HepG2 (cell line): ENCODE results near the gene S100P. TPM values are rescaled to one million over a fixed set of nuclear protein-coding genes. Genes with fewer than 3 reads are reported as not detected.

Source experiments
- PLSCR1 ChIP-seq: sonication (generic); formaldehyde crosslinking; IDR thresholded peaks from 2 replicates; pipeline ENCODE4 v1.5.0; 2020; ENCODE audit warnings: missing genetic modification reagents, mild to moderate bottlenecking, borderline replicate concordance
- XBP1 ChIP-seq: sonication (generic); formaldehyde crosslinking; IDR thresholded peaks from 2 replicates; pipeline ENCODE4 v1.5.0; 2020; ENCODE audit warnings: missing genetic modification reagents
- ZFY ChIP-seq: sonication (generic); formaldehyde crosslinking; IDR thresholded peaks from 2 replicates; pipeline ENCODE4 v1.4.0; 2020; ENCODE audit warnings: missing genetic modification reagents
- ZNF501 ChIP-seq: sonication (generic); formaldehyde crosslinking; IDR thresholded peaks from 2 replicates; pipeline ENCODE4 v1.5.1; 2020; ENCODE audit warnings: mild to moderate bottlenecking, moderate library complexity, missing genetic modification reagents
- ZSCAN25 ChIP-seq: sonication (generic); formaldehyde crosslinking; IDR thresholded peaks from 2 replicates; pipeline ENCODE4 v1.8.0; 2022; ENCODE audit warnings: mild to moderate bottlenecking, missing genetic modification reagents
- polyA plus RNA-seq, 8 experiments: library from polyadenylated mRNA; depleted of rRNA in 3 of 8; stranded (reverse) in 7 of 8; unstranded in 1 of 8; fragments of >200 nt; fragmentation: Illumina TruSeq in 4 of 8; extraction: Trizol in 4 of 8; gene quantifications; 2 replicates each; pipeline versions ENCODE4 v1.2.1 to v1.2.3, GENCODE V29; 2011 to 2016; ENCODE audit warnings: low read depth in 4 of 8, missing spikeins in 1 of 8, mixed read lengths in 1 of 8; ENCODE audit not compliant: insufficient read depth in 1 of 8
- total RNA-seq, 5 experiments: library from RNA; depleted of rRNA; stranded (reverse); fragments of >200 nt; fragmentation: Illumina TruSeq; extraction: Trizol; gene quantifications; 2 replicates each; pipeline ENCODE4 v1.2.3, GENCODE V29; 2016; ENCODE audit warnings: low read depth in 1 of 5
- TF ChIP-seq, protein P1 (sequence below): sonication (generic); formaldehyde crosslinking; IDR thresholded peaks from one replicate; pipeline ENCODE4 v1.5.1; 2020; ENCODE audit warnings: mild to moderate bottlenecking, missing genetic modification reagents; ENCODE audit errors: not compliant biosample characterization
- TF ChIP-seq, protein P2 (sequence below): sonication (generic); formaldehyde crosslinking; IDR thresholded peaks from 2 replicates; pipeline ENCODE4 v1.5.1; 2020; ENCODE audit warnings: mild to moderate bottlenecking, missing genetic modification reagents, moderate library complexity
- TF ChIP-seq, protein P3 (sequence below): sonication (generic); formaldehyde crosslinking; IDR thresholded peaks from 2 replicates; pipeline ENCODE4 v1.8.0; 2022; ENCODE audit warnings: missing genetic modification reagents, low read depth, mild to moderate bottlenecking, borderline replicate concordance
- TF ChIP-seq, protein P4 (sequence below): sonication (generic); formaldehyde crosslinking; IDR thresholded peaks from 2 replicates; pipeline ENCODE4 v1.5.0; 2020; ENCODE audit warnings: mild to moderate bottlenecking, missing genetic modification reagents, moderate library complexity
- TF ChIP-seq, protein P5 (sequence below): sonication (generic); formaldehyde crosslinking; IDR thresholded peaks from 2 replicates; pipeline ENCODE4 v1.8.0; 2022; ENCODE audit warnings: low read depth, missing genetic modification reagents

S100P gene
- total and polyA plus RNA-seq, 2 of the 13 experiments (the other 11 are each of a cell fraction or from before 2014, with no cell fraction given) = 278 to 1,649 TPM

DNA sequence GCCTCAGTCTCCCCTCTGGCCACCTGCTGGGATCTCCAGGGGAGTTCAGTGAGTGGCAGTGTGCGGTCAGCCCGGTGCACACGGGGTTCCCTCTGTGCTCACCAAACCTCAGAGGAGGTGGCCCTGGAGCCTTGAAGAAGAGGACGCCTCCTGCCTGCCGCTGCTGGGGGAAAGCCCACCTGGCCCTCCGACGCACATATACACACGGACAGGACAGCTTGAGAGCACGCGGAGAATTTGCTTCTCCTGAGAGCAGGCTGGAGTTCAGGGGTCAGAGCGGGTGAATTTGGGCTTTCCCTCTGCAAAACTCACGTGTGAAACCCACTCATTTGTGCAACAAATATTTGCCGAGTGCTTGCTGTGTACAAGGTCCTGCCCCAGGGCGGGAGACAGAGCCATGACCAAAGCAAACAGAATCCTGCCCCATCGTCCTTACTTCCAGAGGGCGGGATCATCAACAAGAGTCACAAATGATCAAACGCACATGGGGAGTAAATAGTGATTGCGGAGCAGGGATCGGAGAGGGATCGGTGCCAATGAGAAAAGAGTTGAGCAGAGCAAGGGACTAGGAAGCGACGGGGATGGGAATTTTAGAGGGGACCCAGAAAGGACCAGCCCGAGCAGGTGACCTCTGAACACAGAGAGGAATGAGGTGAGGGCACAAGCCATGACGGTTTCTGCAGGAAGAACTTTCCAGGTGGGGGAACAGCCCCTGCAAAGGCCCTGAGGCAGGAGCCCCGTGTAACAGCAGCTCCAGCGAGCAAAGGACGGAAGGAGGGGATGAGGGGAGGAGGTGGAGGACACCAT lies 39.9 kb downstream of the S100P start (continued):
- TF ChIP-seq, protein P1, sequence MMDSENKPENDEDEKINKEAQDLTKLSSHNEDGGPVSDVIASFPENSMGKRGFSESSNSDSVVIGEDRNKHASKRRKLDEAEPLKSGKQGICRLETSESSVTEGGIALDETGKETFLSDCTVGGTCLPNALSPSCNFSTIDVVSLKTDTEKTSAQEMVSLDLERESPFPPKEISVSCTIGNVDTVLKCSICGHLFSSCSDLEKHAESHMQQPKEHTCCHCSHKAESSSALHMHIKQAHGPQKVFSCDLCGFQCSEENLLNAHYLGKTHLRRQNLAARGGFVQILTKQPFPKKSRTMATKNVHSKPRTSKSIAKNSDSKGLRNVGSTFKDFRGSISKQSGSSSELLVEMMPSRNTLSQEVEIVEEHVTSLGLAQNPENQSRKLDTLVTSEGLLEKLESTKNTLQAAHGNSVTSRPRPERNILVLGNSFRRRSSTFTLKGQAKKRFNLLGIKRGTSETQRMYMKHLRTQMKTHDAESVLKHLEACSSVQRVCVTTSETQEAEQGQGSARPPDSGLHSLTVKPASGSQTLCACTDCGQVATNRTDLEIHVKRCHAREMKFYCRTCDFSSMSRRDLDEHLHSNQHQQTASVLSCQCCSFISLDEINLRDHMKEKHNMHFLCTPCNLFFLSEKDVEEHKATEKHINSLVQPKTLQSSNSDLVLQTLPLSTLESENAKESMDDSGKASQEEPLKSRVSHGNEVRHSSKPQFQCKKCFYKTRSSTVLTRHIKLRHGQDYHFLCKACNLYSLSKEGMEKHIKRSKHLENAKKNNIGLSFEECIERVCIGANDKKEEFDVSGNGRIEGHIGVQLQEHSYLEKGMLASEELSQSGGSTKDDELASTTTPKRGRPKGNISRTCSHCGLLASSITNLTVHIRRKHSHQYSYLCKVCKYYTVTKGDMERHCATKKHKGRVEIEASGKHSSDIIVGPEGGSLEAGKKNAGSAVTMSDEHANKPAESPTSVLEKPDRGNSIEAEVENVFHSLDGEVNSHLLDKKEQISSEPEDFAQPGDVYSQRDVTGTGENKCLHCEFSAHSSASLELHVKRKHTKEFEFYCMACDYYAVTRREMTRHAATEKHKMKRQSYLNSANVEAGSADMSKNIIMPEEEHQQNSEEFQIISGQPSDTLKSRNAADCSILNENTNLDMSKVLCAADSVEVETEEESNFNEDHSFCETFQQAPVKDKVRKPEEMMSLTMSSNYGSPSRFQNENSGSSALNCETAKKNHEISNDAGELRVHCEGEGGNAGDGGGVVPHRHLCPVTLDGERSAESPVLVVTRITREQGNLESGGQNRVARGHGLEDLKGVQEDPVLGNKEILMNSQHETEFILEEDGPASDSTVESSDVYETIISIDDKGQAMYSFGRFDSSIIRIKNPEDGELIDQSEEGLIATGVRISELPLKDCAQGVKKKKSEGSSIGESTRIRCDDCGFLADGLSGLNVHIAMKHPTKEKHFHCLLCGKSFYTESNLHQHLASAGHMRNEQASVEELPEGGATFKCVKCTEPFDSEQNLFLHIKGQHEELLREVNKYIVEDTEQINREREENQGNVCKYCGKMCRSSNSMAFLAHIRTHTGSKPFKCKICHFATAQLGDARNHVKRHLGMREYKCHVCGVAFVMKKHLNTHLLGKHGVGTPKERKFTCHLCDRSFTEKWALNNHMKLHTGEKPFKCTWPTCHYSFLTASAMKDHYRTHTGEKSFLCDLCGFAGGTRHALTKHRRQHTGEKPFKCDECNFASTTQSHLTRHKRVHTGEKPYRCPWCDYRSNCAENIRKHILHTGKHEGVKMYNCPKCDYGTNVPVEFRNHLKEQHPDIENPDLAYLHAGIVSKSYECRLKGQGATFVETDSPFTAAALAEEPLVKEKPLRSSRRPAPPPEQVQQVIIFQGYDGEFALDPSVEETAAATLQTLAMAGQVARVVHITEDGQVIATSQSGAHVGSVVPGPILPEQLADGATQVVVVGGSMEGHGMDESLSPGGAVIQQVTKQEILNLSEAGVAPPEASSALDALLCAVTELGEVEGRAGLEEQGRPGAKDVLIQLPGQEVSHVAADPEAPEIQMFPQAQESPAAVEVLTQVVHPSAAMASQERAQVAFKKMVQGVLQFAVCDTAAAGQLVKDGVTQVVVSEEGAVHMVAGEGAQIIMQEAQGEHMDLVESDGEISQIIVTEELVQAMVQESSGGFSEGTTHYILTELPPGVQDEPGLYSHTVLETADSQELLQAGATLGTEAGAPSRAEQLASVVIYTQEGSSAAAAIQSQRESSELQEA = no peak
- TF ChIP-seq ZNF501 (CRISPR knock-in tag) = peak; percentile 58
- TF ChIP-seq, protein P2, sequence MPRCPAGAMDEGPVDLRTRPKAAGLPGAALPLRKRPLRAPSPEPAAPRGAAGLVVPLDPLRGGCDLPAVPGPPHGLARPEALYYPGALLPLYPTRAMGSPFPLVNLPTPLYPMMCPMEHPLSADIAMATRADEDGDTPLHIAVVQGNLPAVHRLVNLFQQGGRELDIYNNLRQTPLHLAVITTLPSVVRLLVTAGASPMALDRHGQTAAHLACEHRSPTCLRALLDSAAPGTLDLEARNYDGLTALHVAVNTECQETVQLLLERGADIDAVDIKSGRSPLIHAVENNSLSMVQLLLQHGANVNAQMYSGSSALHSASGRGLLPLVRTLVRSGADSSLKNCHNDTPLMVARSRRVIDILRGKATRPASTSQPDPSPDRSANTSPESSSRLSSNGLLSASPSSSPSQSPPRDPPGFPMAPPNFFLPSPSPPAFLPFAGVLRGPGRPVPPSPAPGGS = peak; percentile 69; the same call in 1 of the 2 replicates
- TF ChIP-seq ZFY (CRISPR knock-in tag) = peak; percentile 42; the same call in 1 of the 2 replicates
- no peak for TF ChIP-seq XBP1 (CRISPR knock-in tag)
- TF ChIP-seq ZSCAN25 (CRISPR knock-in tag) = peak; percentile 72; the same call in 1 of the 2 replicates
- no peak for TF ChIP-seq PLSCR1 (CRISPR knock-in tag)
- TF ChIP-seq, protein P3, sequence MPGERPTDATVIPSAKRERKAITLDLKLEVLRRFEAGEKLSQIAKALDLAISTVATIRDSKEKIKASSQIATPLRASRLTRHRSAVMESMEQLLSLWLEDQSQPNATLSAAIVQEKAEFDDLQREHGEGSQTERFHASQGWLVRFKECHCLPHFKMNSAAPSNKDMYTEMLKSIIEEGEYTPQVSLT (CRISPR knock-in tag) = no peak; the same call in 1 of the 2 replicates
- TF ChIP-seq, protein P4, sequence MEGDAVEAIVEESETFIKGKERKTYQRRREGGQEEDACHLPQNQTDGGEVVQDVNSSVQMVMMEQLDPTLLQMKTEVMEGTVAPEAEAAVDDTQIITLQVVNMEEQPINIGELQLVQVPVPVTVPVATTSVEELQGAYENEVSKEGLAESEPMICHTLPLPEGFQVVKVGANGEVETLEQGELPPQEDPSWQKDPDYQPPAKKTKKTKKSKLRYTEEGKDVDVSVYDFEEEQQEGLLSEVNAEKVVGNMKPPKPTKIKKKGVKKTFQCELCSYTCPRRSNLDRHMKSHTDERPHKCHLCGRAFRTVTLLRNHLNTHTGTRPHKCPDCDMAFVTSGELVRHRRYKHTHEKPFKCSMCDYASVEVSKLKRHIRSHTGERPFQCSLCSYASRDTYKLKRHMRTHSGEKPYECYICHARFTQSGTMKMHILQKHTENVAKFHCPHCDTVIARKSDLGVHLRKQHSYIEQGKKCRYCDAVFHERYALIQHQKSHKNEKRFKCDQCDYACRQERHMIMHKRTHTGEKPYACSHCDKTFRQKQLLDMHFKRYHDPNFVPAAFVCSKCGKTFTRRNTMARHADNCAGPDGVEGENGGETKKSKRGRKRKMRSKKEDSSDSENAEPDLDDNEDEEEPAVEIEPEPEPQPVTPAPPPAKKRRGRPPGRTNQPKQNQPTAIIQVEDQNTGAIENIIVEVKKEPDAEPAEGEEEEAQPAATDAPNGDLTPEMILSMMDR (CRISPR knock-in tag) = peak; percentile 19; the same call in 1 of the 2 replicates
- TF ChIP-seq, protein P5, sequence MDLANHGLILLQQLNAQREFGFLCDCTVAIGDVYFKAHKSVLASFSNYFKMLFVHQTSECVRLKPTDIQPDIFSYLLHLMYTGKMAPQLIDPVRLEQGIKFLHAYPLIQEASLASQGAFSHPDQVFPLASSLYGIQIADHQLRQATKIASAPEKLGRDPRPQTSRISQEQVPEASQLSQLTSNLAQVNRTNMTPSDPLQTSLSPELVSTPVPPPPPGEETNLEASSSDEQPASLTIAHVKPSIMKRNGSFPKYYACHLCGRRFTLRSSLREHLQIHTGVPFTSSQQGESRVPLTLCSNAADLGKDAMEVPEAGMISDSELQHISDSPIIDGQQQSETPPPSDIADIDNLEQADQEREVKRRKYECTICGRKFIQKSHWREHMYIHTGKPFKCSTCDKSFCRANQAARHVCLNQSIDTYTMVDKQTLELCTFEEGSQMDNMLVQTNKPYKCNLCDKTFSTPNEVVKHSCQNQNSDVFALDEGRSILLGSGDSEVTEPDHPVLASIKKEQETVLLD (CRISPR knock-in tag) = no peak
